MM.1S (cell line): ENCODE data around the gene ITSN1.

ENCODE experiments used
- CTCF ChIP-seq: fragments of 300-600 bp; sonication (generic); IDR thresholded peaks from 2 replicates; pipeline ENCODE4 v1.5.1; 2016; ENCODE audit warnings: antibody characterized with exemption, low read length, mixed read lengths
- EZH2phosphoT487 ChIP-seq: fragments of 300-600 bp; sonication (generic); IDR thresholded peaks from 2 replicates; pipeline ENCODE4 v1.6.1; 2018; ENCODE audit warnings: antibody characterized with exemption, low read length

- TF ChIP-seq CTCF (no peak), EZH2phosphoT487 (no peak)
These were observed 148.8 kb downstream of the ITSN1 start for GRCh38 chr21:33791073-33791472.
